Measurements from ENCODE around the gene BABAM2.
"Not testable (repeated sequence)": the region's sequence is repeated elsewhere in the genome, so short reads cannot be mapped to it uniquely, and the experiment has no call there.

The BABAM2 gene

GRCh38 chr2:28086611-28087010, 196.1 kb downstream of the BABAM2 start:
- no peak for DNase-seq

DNA sequence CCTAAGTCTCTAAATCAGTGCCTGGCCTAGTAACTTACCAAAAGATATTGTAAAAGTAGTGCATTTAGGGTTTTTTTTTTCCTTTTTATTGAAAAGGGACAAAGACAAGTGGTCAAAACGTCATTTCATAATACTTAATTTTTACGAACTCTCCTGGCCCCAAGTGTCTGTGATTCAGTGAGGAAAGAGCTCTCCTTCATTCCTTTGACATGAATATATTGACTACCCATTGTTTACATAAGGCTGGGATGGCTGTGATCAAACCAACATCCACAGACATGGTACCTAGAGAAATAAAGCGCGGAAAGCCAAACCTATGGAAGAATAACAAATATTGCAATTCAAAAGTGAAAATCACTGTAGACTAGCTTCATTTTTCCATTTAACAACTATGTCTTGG, 198.4 kb downstream of the BABAM2 start:
- peak; percentile 71 for DNase-seq

DNA sequence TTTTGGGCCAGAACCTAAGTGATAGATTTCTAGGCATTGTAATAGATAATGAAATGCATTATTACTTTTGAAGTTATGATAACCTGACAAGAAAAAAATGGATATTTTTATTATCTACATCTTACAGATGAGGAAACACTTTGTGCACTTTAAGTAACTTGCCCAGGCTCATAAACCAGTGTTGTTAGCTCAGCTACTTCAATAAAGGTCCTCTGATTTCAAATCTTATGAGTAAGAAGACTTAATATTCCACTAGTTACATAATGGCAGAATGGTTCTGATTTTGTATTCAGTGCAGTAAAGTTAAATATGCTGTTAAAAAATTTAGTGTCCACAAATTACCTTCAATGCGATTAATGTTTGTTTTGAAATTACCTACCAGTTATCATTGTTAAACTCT, 199.0 kb downstream of the BABAM2 start:
- no peak for DNase-seq

DNA sequence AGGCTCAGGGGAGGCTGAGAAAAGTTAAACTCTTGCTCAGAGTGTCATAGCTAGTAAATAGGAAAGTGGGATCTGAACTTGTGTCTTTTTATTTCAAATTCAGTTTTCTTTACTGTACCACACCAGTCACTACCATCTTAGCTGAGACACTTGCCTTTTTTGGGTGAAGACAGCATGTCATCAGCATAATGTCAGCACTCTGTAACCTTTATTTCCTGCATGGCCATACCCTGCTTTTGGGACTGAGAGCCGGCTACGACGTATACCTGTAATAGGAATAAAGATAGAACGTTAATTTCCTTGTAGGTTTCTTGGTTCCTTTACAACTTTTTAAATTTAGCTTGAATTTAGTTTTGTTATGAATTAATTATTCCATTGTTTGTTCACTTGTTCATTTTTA, 202.8 kb downstream of the BABAM2 start:
- no peak for DNase-seq

GRCh38 chr2:28093768-28094167, 203.2 kb downstream of the BABAM2 start:
- no peak for DNase-seq

DNA sequence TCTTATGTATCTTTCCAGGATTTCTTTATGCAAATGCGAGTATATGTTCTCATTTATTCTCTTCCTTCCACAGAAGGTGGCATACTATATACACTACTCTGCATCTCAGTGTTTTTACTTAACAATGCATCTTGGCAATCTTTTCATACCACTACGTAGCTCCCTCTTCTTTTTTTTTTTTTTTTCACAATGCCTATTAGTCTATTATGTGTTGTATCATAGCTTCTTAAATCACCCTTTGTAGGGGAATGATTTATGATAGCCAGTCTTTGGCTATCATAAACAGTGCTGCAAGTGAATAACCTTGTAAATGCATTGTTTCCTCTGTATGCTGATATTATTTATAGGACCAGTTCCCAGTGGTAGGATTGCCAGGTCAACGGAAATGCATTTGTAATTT, 204.2 kb downstream of the BABAM2 start:
- DNase-seq = peak; percentile 69

- DNase-seq = no peak
Observed at GRCh38 chr2:28095622-28096021, 205.1 kb downstream of the BABAM2 start.

GRCh38 chr2:28096421-28096820, 205.9 kb downstream of the BABAM2 start:
- peak; percentile 88 for DNase-seq

DNA sequence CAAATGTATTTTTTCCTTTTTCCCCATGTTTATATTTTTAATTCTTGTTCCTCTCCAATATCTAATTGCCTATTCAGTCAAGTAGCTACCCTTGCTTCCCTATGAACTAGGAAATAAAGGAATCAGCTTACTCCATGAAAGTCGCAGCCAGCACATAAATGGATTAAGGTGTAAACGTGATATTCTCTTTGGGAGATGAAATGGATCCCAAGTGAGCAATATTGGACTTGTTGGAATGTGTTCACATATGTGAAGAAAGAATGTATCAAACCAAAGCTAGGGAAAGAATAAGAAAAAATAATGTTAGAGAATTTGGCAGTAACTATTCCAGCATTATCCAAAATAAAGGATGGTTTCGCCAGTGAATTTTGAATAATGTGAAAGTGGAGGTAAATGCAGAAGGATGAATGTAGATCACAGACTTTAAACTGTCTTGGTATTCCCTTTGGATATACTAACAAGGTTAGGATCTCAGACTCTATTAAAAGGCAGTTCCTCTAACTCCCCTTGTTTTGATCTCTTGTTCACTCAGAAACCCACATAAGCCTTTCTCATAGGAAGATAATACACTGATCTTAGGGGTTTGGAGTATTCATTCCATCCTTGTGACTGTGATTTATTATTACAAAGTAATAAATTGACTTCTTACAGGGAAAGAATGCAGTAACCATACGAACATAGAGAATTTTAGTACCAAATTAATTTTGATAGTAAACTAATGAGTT, 208.1 kb downstream of the BABAM2 start:
- peak; percentile 52 for DNase-seq

GRCh38 chr2:28101123-28101522, 210.6 kb downstream of the BABAM2 start:
- DNase-seq = no peak

- no peak for DNase-seq
Observed at GRCh38 chr2:28101892-28102291, 211.4 kb downstream of the BABAM2 start.

DNA sequence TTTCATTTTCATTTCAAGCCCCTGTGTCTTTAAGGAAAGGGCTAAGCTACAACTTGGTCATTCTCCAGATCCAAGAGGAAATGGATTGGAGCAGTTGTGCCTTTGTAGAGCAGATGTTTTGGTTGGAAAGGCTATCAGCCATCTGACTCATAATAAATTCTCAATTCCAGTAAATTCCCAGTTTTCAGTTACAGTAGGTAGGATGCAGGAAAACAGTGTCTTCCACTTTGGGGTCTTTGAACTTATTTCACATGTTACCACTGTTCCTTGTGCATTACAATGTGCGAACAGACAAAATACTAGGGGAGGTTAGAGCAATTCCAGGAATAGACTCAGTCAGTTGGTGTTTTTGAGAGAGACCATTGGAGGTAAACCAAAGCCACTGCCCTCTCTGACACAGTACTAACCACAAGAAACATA, 211.9 kb downstream of the BABAM2 start:
- DNase-seq = peak; percentile 87

- DNase-seq = no peak
Observed at GRCh38 chr2:28103611-28104010, 213.1 kb downstream of the BABAM2 start.

GRCh38 chr2:28108143-28108542, 217.6 kb downstream of the BABAM2 start:
- peak; percentile 80 for DNase-seq

DNA sequence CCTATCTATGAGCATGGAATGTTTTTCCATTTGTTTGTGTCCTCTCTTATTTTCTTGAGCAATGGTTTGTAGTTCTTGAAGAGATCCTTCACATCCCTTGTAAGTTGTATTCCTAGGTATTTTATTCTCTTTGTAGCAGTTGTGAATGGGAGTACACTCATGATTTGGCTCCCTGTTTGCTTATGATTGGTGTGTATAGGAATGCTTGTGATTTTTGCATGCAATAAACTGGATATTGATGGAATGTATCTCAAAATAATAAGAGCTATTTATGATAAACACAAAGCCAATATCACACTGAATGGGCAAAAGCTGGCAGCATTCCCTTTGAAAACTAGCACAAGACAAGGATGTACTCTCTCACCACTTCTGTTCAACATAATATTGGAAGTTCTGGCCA, 223.2 kb downstream of the BABAM2 start:
- DNase-seq = not testable (repeated sequence)

GRCh38 chr2:28117104-28117596, 226.6 kb downstream of the BABAM2 start:
- peak; percentile 57 for DNase-seq

DNA sequence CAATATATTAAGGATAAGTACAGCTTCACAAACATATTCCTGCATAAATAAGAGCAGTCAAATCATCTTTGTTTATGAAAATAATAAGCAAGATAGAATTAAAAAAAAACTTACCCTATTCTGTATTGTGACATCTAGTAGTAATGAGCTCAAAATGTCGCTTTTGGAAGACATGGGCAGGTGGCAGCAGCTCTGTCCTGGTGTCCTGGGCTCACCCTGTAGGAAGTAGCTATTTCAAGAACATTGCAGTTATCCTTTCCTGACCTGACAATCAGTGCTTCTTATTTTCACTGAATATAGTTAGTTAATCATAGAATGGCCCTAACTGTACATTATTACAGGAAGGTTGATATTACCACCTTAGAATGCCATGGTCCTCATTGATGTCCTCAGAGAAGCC, 229.1 kb downstream of the BABAM2 start:
- no peak for DNase-seq

DNA sequence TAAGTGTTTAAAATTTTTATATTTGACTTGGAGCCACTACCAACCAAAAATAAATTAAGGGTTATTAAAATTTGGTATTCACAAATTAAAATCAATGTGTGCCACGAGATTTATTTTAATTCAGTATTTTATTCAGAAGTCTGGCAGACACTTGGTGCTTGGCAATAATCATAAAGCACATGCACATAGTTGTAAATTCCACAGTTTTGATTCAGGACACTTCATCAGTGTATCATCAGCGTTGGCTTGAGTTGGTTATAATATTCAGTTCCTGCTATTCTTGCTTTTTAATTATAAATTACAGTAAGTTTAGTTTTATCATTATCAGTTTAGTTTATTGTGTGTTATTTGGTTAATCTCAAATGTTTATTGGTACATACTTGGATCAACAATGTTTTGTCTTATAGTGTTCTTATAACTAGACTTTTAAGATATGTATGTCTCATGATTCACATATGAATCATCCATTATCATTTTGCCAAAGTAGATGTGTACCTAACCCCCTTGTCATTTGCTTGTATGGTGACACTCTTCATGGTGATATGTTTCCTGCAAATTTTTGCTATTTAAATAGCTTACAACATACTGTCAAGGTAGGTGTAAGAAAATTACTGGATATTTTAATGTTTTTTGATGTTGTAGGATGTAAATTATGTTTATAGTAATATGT, 237.9 kb downstream of the BABAM2 start:
- DNase-seq = peak; percentile 31

DNA sequence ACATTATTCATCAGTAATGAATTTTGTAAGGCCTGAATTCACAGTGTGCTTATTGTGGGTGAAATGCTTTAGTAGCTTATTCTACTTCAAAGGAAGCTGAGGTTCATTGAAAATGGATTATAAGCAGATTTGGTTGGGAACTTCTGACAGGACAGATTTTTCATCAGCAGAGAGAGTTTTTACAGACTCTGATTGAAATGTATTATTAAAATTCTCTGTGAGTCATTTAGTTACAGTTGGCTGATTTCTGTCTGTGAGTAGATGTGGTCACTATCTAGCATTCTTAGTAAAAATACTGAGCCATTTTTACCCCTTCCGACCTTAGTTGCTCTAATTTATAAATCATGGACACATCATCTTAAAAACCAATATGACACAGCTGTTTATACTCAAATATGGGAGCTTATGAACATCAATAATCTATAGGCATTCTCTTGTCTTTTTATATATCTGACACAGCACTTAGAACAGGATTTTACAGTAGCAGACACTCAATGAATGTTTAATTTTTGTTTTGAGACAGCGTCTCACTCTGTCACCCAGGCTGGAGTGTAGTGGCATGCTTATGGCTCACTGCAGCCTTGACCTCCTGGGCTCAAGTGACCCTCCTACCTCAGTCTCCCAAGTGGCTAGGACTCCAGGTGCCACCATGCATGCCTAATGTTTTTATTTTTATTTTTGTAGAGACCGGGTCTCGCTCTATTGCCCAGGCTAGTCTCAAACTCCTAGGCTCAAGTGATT, 239.6 kb downstream of the BABAM2 start:
- DNase-seq = peak; percentile 61

DNA sequence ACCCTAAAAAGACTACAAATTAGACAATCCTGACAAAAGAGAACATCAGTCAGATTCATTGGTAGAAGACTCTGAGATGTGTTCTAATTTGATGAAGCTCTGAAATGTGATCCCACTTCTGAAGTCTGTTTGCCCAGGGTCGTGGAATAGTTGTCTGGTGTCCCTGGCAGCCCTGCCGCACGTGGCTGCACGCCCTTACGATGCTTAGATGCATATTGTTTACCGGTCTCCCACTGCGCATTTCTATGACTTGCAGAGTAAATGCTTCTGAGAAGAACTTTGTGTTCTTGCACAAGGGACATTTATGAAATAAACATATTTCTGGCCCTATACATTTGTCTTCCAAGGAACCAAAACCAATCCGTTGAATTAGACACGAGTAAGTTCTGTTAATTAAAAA, 243.2 kb downstream of the BABAM2 start:
- DNase-seq = no peak

DNA sequence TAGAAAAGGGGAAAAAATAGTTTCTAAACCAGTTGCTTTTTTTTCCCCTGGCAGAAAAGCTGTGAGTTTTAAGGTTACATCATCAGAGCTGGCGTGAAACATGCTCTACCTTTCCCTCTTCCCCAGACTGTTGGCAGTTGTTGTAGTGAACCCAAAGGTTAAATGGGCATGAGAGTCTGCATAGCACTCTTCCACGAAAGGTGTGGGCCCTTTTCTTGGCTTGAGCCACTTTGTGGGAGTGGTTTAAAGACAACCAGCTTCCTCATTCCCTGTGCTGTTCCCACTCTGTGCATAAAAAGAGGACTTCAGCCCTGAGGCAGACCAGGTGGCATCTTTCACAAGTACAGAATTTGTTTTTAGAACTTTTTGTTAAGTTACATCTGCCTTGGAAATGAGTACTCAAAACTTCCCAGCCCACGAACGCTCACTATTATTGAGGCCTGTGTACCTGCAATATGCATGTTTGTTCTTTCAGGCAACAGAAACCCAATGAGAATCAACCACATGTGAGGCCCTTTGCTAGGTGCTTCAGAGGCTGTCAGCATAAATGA, 243.8 kb downstream of the BABAM2 start:
- DNase-seq = no peak

DNA sequence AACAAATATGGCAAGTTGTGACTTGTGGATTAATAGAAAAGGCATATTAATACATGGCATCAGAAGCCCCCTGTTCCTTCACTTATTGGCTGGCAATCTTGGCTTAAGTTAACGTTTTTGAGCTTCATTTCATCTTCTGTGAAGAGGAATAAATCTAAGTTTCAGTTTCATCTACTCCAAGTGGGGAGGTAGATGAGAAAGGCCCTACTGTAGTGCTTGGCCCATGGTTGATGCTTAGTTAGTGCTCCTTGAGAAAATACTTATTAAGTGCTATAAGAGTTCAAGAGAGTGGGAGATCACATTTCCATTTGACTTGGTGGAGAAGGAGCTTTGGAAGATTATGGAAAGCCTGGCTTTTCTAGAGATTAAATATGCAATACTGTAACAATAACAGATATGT, 244.3 kb downstream of the BABAM2 start:
- DNase-seq = no peak

DNA sequence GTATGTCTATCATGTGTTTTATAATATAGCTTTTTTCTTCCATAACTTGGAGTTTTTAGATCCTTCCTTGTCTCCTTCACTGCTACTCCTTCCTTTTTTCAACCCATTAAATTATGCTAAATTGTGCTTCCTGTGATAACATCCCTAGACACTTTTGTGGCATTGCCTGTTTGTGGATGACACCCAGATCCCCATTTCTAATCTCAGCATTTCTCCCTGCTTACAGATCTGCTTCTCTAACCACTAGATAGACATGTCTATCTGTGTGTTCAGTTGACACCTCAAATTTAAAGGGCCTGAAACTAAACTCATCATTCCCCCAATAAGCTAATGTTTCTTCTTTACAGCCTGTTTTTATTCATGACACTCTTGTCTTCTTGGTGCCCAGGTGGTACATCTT, 244.8 kb downstream of the BABAM2 start:
- no peak for DNase-seq

DNA sequence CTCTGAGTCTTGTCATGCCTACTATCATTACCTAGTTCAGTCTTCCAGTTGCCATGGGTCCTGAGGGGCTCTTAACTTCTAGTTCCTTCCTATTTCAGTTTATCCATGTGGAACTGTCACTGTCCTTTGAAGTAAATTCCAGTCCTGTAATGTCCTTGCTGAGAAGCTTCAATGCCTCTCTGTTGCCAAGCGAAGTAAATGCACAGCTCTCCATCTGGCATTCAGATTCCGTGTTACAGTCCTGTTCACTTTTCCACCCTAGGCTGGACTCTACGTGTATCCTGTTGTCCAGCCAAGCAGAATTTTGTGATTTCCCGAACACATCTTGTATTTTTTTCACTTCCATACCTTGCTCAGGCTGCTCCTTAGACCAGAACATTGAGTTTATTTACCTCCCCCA, 245.3 kb downstream of the BABAM2 start:
- DNase-seq = no peak
